Measurements from ENCODE around the gene ATP5MC3.

The ATP5MC3 gene

GRCh38 chr2:175167792-175168563, 13.5 kb downstream of the ATP5MC3 start, which contains the start of gene ATF2:
Gene ATF2, minus strand, starts transcription at chr2:175168203. Its CDS starts 31,760 bp downstream, at chr2:175136443.
- DNase-seq (ENCODE audit: low spot score) = peak; percentile 75

GRCh38 chr2:175167076-175167791, 14.3 kb downstream of the ATP5MC3 start:
- peak; percentile 23 for DNase-seq (ENCODE audit: low spot score)

- DNase-seq (ENCODE audit: low spot score) = no peak
Observed at GRCh38 chr2:175166216-175166824, 15.2 kb downstream of the ATP5MC3 start.

GRCh38 chr2:175164235-175164634, 17.3 kb downstream of the ATP5MC3 start:
- DNase-seq (ENCODE audit: low spot score) = no peak

GRCh38 chr2:175158894-175159293, 22.6 kb downstream of the ATP5MC3 start:
- no peak for DNase-seq (ENCODE audit: low spot score)

- no peak for DNase-seq (ENCODE audit: low spot score)
Observed at GRCh38 chr2:175156534-175156933, 25.0 kb downstream of the ATP5MC3 start.

- no peak for DNase-seq (ENCODE audit: low spot score)
Observed at GRCh38 chr2:175154661-175155082, 26.8 kb downstream of the ATP5MC3 start.

GRCh38 chr2:175152242-175152641, 29.3 kb downstream of the ATP5MC3 start:
- no peak for DNase-seq (ENCODE audit: low spot score)

- no peak for DNase-seq (ENCODE audit: low spot score)
Observed at GRCh38 chr2:175151791-175152190, 29.7 kb downstream of the ATP5MC3 start.

- no peak for DNase-seq (ENCODE audit: low spot score)
Observed at GRCh38 chr2:175147186-175147585, 34.3 kb downstream of the ATP5MC3 start.

GRCh38 chr2:175143678-175144077, 37.8 kb downstream of the ATP5MC3 start:
- DNase-seq (ENCODE audit: low spot score) = no peak

GRCh38 chr2:175143191-175143590, 38.3 kb downstream of the ATP5MC3 start:
- no peak for DNase-seq (ENCODE audit: low spot score)

GRCh38 chr2:175140332-175140731, 41.2 kb downstream of the ATP5MC3 start:
- DNase-seq (ENCODE audit: low spot score) = no peak

GRCh38 chr2:175137793-175138192, 43.7 kb downstream of the ATP5MC3 start:
- no peak for DNase-seq (ENCODE audit: low spot score)

- no peak for DNase-seq (ENCODE audit: low spot score)
Observed at GRCh38 chr2:175136334-175137215, 44.9 kb downstream of the ATP5MC3 start.

- no peak for DNase-seq (ENCODE audit: low spot score)
Observed at GRCh38 chr2:175135862-175136261, 45.6 kb downstream of the ATP5MC3 start.

- DNase-seq (ENCODE audit: low spot score) = no peak
Observed at GRCh38 chr2:175135177-175135576, 46.3 kb downstream of the ATP5MC3 start.

- no peak for DNase-seq (ENCODE audit: low spot score)
Observed at GRCh38 chr2:175131252-175131651, 50.3 kb downstream of the ATP5MC3 start.

GRCh38 chr2:175126661-175127060, 54.8 kb downstream of the ATP5MC3 start:
- no peak for DNase-seq (ENCODE audit: low spot score)

All from HuH-7.5 (cell line).